GM18519 (cell line): Measurements from ENCODE around the gene RAB5B.
"Not testable (repeated sequence)": the region's sequence is repeated elsewhere in the genome, so short reads cannot be mapped to it uniquely, and the experiment has no call there.

Source experiments
- ATAC-seq: cut with Tn5 transposase; IDR thresholded peaks from one replicate; pipeline ENCODE4 v1.9.1; 2021; ENCODE audit warnings: mild to moderate bottlenecking, moderate library complexity; ENCODE audit not compliant: unreplicated experiment, low FRiP score

The RAB5B gene

GRCh38 chr12:56011509-56012090 is 37.7 kb downstream of the RAB5B start:
- ATAC-seq: no peak

DNA sequence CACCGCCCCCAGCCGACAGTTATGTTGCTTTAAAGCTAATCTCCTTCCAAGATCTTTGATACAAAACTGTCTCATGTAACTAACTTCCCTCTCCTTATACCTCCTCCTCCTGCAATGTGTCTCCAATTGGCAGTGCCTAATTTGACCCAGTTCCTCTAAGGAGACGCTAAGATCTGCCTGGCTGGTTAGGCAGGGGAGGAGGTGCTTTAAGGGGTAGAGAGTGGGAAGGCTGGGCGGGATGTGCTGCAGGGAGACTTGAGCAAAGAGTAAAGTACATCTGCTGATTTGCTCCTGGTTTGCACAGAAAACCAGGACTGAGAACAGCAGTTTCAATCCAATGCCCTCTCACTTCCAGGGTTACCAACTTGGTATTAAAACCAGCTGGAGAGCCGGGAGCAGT is 39.6 kb downstream of the RAB5B start:
- no peak for ATAC-seq

DNA sequence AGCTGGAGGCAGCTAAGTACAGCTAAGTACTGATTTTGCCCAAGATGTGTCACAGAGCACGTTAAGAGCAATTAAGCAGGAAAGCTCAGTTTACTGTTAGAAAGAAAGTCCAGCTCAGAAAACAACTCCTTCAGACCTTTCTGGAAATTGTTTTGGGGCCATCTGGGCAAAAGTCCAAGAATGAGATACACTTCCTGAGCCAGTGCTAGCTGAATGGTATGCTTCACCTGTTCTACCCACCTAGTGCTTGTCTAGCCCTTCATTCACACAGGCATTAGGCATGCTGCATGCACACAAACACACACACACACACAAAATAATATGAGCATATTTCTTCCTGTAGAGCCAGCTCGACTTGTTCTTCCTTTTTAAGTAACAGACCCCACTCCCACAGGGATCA is 40.3 kb downstream of the RAB5B start:
- ATAC-seq: no peak

DNA sequence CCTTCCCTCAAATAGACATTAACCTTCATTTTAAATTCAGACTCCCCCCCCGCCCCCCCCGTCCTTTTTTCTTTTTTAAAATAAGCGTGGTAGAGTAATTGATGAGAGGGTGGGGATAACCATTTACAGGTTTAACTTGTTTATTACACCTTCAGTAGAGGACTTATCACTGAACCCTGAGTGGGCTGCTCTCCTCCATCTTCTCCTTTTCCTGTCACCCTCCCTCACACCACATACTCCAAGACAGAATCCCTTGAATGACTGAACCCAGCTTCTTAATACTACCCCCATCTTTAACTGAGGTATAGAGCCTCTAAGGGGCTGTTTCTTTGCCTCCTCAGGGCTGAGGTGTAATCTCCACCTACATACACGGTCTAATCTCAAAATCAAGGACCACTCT is 43.3 kb downstream of the RAB5B start:
- no peak for ATAC-seq

- no peak for ATAC-seq
Measured at GRCh38 chr12:56018356-56018755, 44.5 kb downstream of the RAB5B start.

DNA sequence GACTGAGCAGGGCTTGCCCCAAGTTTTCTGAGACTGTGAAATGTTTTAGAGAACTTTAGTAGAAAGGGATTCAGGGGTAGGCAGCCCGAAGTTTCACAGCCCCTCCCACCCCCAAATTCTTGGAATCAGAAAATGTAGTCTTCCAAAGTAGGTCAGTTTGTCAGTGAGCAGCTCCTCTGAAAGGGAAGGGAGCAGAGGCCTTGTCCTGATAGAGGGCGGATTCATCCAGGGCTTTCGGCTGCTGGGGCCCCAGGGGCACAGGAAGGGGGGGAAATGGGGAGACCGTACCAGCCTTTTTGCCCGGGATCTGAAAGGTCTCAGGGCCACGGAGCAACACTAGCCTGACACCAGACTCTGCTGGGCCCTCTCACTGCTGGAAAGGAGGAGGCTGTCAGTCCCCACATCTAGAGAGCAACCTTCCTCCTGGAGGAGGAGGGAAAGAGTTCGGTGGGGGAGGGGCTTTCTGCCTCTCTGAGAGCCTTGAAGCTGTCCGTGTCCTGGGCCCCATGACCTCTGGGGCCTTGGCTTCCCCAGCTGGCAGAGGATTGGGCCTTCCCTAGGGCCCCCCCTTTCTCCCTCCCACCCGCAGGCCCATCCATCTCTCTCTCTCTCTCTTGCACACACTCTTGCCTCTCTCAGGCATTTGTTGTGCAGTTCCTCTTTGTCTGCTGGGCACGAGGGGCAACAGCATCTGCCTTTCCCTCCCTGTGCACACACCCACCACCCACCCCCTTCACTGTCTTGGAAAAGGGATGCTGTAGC is 46.7 kb downstream of the RAB5B start, which contains the start of gene IKZF4:
Gene IKZF4 (plus strand): TSS at position 621 of the 762 bp plus-strand sequence. CDS start 451 bp downstream, outside the sequence.
- no peak for ATAC-seq

DNA sequence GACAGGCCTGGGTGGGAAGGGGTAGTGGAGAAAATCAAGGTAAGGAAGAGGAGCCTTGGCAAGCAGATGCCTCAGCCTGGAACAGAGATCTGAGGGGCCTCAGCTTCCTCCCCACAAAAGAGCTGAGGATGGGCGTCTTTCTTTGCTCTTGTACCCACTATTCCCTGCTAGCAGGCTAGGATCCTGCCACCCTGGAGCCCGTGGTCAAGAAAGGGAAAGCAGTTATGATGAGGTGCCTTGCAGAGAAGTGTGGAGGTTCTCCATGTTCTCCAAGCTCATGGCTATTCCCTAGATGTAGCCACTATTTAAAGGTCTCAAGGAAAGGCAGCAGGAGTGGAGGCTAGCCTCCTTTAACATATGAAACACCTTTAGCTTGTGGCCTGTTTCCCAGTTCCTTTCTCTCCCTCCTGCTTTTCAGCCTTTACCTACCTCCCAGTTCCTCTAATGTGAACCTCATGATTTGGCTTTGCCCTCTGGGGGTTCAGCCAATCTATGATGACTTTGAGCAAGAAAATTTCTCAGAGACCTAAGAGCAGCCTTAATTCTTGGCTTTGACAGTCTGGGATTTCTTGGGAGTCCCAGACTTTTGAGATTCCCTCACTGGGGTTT is 48.1 kb downstream of the RAB5B start:
- ATAC-seq: no peak

GRCh38 chr12:56028511-56029165 is 54.8 kb downstream of the RAB5B start:
- no peak for ATAC-seq

GRCh38 chr12:56029166-56029519 is 55.3 kb downstream of the RAB5B start:
- ATAC-seq: no peak

DNA sequence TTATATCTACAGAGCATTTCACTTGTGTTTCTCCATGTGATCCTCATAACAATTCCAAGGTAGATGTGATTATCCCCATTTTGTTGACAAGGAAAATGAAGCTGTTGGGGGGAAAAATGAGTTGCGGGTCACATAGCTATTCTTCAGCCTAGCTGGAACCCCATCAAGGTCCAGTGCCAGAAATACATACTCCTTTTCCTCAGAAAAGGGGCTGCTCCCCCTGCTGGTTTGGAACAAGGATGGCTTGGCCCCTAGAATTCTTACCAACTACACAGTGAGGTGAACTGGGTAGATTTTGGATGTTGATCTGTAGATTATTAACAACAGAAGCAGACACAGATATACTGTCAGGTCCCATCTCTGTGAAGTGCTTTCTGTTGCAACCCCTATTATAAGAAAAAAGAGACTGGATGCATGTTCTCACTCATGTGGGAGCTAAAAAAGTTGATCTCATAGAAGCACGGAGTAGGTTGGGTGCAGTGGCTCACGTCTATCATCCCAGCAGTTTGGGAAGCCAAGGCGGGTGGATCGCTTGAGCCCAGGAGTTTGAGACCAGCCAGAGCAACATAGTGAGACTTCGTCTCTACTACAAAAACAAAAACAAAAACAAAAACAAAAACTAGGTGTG is 55.9 kb downstream of the RAB5B start:
- ATAC-seq: no peak

GRCh38 chr12:56031987-56032386 is 58.1 kb downstream of the RAB5B start:
- no peak for ATAC-seq

- ATAC-seq: no peak
Measured at GRCh38 chr12:56034586-56035332, 60.9 kb downstream of the RAB5B start.

DNA sequence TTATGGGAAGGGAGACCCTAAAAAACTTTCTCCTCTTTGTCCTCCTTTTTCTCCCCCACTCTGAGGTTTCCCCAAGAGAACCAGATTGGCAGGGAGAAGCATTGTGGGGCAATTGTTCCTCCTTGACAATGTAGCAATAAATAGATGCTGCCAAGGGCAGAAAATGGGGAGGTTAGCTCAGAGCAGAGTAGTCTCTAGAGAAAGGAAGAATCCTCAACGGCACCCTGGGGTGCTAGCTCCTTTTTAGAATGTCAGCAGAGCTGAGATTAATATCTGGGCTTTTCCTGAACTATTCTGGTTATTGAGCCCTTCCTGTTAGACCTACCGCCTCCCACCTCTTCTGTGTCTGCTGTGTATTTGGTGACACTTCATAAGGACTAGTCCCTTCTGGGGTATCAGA is 63.3 kb downstream of the RAB5B start:
- ATAC-seq: no peak

DNA sequence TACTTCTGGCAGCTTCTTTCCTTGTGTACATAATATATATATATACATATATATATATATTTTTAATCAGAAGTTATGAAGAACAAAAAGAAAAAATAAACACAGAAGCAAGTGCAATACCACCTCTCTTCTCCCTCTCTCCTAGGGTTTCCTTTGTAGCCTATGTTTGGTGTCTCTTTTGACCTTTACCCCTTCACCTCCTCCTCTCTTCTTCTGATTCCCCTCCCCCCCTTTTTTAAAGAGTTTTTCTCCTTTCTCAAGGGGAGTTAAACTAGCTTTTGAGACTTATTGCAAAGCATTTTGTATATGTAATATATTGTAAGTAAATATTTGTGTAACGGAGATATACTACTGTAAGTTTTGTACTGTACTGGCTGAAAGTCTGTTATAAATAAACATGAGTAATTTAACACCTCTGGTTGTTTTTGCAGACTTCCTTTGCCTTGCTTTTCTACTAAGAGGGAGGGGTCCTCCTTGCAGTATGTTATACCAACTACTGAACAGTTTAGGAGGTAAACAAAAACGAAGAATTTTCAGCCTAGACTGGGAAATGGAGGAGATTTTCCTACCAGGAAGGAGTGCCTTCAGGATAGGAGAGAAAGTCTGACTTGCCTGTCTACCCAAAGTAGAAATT is 64.3 kb downstream of the RAB5B start:
- ATAC-seq: no peak

DNA sequence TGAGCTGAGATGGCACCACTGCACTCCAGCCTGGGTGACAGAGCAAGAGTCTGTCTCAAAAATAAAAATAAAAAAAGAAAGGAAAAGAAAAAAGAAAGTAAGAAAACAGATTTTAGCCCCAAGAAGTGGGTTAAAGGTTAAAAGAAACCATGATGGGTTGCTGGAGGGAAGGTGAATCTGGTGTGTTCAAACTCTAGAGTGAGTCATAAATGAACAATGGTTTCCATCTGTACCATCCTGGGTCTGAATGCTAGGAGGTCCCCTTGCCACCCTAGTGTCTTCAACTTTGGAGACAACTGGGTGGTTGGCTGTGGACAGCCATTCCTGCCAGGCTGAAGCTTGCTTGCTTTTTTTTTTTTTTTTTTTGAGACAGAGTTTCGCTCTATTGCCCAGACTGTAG is 66.3 kb downstream of the RAB5B start:
- ATAC-seq: no peak

DNA sequence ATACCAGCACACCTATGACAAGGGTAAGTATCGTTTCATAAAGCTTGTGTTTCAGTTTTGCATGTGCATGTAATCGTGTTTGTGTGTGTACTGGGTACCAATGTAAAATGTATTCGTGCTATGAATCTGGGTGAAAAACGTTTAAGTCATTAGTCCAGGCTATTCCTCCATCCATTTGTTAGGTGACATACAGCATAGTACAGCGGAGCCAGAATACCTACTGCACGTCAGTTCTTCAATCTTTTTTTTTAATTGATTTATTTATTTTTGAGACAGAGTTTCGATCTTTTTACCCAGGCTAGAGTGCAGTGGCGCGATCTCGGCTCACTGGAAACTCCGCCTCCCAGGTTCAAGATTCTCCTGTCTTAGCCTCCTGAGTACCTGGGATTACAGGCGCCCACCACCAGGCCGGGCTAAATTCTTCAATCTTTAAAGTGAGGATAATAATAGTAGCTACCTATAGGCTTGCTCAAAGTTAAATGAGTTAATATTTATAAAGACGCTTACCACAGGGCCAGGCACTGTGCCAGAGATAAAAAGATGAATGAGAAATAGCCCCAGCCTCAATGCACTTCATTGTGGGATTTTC is 67.2 kb downstream of the RAB5B start:
- no peak for ATAC-seq

DNA sequence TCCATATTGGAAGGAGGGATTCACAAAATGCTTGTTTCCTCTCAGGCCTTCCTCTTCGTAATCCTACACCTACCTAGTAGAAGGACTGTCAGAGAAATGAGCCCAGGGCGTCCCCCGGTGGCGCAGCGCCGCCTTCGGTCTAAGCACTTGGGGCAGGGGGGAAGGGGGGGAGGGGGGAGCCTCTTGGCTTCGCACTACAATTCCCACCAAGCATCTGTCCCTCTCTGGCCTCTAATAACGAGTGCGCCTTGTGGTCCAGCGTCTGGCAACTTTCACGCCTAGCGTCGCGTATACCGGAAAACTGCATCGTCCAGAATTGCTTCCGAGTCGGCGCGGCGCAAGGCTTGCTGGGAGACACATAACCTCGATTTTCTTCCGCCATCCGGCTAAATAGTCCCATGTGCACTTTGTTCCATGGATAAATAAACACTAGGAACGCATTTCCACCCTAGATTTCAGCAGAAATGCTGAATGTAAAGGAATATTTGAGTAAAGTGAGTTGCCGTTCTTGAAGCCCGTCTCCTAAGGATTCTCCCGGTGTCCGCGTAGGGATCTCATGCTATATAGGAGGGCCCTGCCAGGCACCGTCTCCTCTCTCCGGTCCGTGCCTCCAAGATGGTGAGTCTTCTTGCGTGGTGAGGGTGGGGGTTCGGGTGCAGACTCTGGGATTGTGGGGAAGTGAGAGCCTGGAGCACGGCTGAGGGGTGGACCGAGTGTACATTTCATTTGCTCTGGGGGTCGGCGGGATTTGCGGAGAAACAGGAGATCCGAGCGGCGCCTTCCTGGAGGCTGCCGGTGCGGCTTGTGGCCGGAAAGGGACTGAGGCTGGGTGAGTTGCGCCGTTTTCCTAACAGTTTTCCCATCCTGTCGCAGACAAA is 67.9 kb downstream of the RAB5B start, which contains the start of gene RPS26:
Gene RPS26 (plus strand): TSS at position 367 of the 878 bp plus-strand sequence. CDS start 249 bp downstream, at position 616.
- peak; percentile 83 for ATAC-seq

DNA sequence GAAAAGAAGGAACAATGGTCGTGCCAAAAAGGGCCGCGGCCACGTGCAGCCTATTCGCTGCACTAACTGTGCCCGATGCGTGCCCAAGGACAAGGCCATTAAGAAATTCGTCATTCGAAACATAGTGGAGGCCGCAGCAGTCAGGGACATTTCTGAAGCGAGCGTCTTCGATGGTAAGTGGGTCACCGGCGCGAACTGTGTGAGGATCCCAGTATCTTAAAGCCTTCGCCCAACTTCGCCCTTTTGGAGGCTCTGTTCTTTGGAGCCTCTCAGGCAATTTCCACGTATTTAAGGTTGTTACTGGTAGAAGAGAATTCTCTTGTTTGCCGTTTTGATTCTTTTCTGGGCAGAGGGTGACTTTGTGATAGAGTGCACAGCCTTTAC is 68.5 kb downstream of the RAB5B start:
- ATAC-seq: not testable (repeated sequence)
